KOPT-K1 (cell line): ENCODE results near the gene PCSK5.
"Not testable (repeated sequence)": the region's sequence is repeated elsewhere in the genome, so short reads cannot be mapped to it uniquely, and the experiment has no call there.

Experiments used
- H3K27ac ChIP-seq: fragments of 200-600 bp; sonication (generic); 2 replicates; pipeline ENCODE4 v1.5.1; 2016; ENCODE audit warnings: antibody characterized with exemption, mild to moderate bottlenecking, low read depth, low read length; ENCODE audit not compliant: poor library complexity, severe bottlenecking
- H3K36me3 ChIP-seq: fragments of 200-600 bp; sonication (generic); 2 replicates; pipeline ENCODE4 v1.5.1; 2017; ENCODE audit warnings: antibody characterized with exemption, mild to moderate bottlenecking, low read length, moderate library complexity; ENCODE audit not compliant: insufficient read depth
- H3K9me3 ChIP-seq: fragments of 200-600 bp; sonication (generic); 2 replicates; pipeline ENCODE4 v1.5.1; 2017; ENCODE audit warnings: antibody characterized with exemption, low read length, mild to moderate bottlenecking; ENCODE audit not compliant: insufficient read depth, poor library complexity, severe bottlenecking

PCSK5 gene

GRCh38 chr9:76362332-76363031 is 472.0 kb downstream of the PCSK5 start:
- H3K27ac ChIP-seq, H3K9me3 ChIP-seq, H3K36me3 ChIP-seq: not testable (repeated sequence)

GRCh38 chr9:76363032-76363395 is 472.5 kb downstream of the PCSK5 start:
- no peak overlapping the region for H3K27ac ChIP-seq

GRCh38 chr9:76365028-76365427 is 474.6 kb downstream of the PCSK5 start:
- H3K9me3 ChIP-seq: no peaks in the 10 kb centered on the region
- no peak overlapping the region for H3K27ac ChIP-seq
- no peaks in the 10 kb centered on the region for H3K36me3 ChIP-seq

More at GRCh38 chr9:76363032-76363395, 472.5 kb downstream of the PCSK5 start:
- Histone ChIP-seq H3K9me3 (no peaks in the 10 kb centered on the region), H3K36me3 (no peaks in the 10 kb centered on the region)

- Histone ChIP-seq H3K9me3 (no peaks in the 10 kb centered on the region), H3K27ac (no peak overlapping the region), H3K36me3 (no peaks in the 10 kb centered on the region)
These were observed 475.8 kb downstream of the PCSK5 start for GRCh38 chr9:76366275-76366674.

- no peak overlapping the region for H3K27ac ChIP-seq
These were observed 479.1 kb downstream of the PCSK5 start for GRCh38 chr9:76369583-76369982.

GRCh38 chr9:76370396-76371023 is 480.0 kb downstream of the PCSK5 start:
- Histone ChIP-seq H3K27ac (no peak overlapping the region), H3K36me3 (no peaks in the 10 kb centered on the region), H3K9me3 (no peaks in the 10 kb centered on the region)

More at GRCh38 chr9:76369583-76369982, 479.1 kb downstream of the PCSK5 start:
- no peaks in the 10 kb centered on the region for H3K36me3 ChIP-seq
- no peaks in the 10 kb centered on the region for H3K9me3 ChIP-seq

GRCh38 chr9:76371901-76372300 is 481.4 kb downstream of the PCSK5 start:
- H3K36me3 ChIP-seq: no peaks in the 10 kb centered on the region
- no peak overlapping the region for H3K27ac ChIP-seq
- no peaks in the 10 kb centered on the region for H3K9me3 ChIP-seq

GRCh38 chr9:76372336-76372735 is 481.9 kb downstream of the PCSK5 start:
- Histone ChIP-seq H3K27ac (no peak overlapping the region), H3K36me3 (no peaks in the 10 kb centered on the region), H3K9me3 (no peaks in the 10 kb centered on the region)

GRCh38 chr9:76373173-76373783 is 482.8 kb downstream of the PCSK5 start:
- no peak overlapping the region for H3K27ac ChIP-seq
- H3K9me3 ChIP-seq: no peaks in the 10 kb centered on the region
- no peaks in the 10 kb centered on the region for H3K36me3 ChIP-seq

GRCh38 chr9:76373784-76374474 is 483.5 kb downstream of the PCSK5 start:
- Histone ChIP-seq H3K9me3 (no peaks in the 10 kb centered on the region), H3K36me3 (no peaks in the 10 kb centered on the region), H3K27ac (no peak overlapping the region)

GRCh38 chr9:76374783-76375559 is 484.5 kb downstream of the PCSK5 start:
- no peak overlapping the region for H3K27ac ChIP-seq
- H3K9me3 ChIP-seq: no peaks in the 10 kb centered on the region
- H3K36me3 ChIP-seq: no peaks in the 10 kb centered on the region

- Histone ChIP-seq H3K27ac (no peak overlapping the region), H3K36me3 (no peaks in the 10 kb centered on the region), H3K9me3 (no peaks in the 10 kb centered on the region)
These were observed 487.3 kb downstream of the PCSK5 start for GRCh38 chr9:76377791-76378190.

- Histone ChIP-seq H3K9me3 (no peaks in the 10 kb centered on the region), H3K27ac (no peak overlapping the region), H3K36me3 (no peaks in the 10 kb centered on the region)
These were observed 488.0 kb downstream of the PCSK5 start for GRCh38 chr9:76378367-76379073.

- no peak overlapping the region for H3K27ac ChIP-seq
- no peaks in the 10 kb centered on the region for H3K9me3 ChIP-seq
- H3K36me3 ChIP-seq: peaks cover 10% of the 10 kb centered on the region
These were observed 489.0 kb downstream of the PCSK5 start for GRCh38 chr9:76379494-76379893.
